ENCODE results near the gene RDH14.

DNA sequence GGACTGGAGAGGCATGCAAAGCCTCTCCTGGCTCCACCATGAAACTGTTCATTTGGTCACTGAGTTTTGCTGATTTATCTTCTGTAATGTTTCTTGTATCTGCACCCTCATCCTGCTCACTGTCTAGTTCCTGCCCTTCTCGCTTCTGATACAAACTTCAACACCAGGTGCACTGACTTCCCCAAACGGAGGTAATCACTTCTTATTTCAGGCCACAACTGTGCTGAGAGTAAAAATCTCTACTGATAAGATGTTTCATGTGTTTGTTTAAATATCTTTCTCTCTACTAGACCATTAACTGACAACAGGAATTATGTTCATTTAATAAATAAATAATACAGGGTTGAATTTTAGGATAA, 39.8 kb upstream of the RDH14 start:
- TF ChIP-seq EP300 (IDR thresholded peaks at IDR 0.05): no peak
- TF ChIP-seq, protein P1, sequence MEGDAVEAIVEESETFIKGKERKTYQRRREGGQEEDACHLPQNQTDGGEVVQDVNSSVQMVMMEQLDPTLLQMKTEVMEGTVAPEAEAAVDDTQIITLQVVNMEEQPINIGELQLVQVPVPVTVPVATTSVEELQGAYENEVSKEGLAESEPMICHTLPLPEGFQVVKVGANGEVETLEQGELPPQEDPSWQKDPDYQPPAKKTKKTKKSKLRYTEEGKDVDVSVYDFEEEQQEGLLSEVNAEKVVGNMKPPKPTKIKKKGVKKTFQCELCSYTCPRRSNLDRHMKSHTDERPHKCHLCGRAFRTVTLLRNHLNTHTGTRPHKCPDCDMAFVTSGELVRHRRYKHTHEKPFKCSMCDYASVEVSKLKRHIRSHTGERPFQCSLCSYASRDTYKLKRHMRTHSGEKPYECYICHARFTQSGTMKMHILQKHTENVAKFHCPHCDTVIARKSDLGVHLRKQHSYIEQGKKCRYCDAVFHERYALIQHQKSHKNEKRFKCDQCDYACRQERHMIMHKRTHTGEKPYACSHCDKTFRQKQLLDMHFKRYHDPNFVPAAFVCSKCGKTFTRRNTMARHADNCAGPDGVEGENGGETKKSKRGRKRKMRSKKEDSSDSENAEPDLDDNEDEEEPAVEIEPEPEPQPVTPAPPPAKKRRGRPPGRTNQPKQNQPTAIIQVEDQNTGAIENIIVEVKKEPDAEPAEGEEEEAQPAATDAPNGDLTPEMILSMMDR (IDR thresholded peaks at IDR 0.05): no peak
